Uterus (tissue), 4 donors: ENCODE data around the gene ADAR. TPM values are rescaled to one million over a fixed set of nuclear protein-coding genes. Genes with fewer than 3 reads are reported as not detected.

Experiments
- DNase-seq, 2 donors: peaks; one replicate each; pipeline ENCODE4 v3.0.0-alpha.2; 2019 to 2020
- H3K27ac ChIP-seq, 2 donors: fragments of 200-600 bp; sonication (generic); 1 replicate in 1 of 2; 2 replicates in 1 of 2; pipeline ENCODE4 v1.5.1; 2016 to 2018
- H3K27me3 ChIP-seq, 2 donors: fragments of 200-600 bp; sonication (generic); one replicate each; pipeline ENCODE4 v1.5.1; 2018 to 2019; ENCODE audit warnings: control low read depth in 1 of 2
- H3K36me3 ChIP-seq, 2 donors: fragments of 200-600 bp; sonication (generic); one replicate each; pipeline ENCODE4 v1.5.1; 2019; ENCODE audit warnings: control low read depth in 1 of 2
- H3K4me1 ChIP-seq, 2 donors: fragments of 200-600 bp; sonication (generic); one replicate each; pipeline ENCODE4 v1.5.1; 2018 to 2019; ENCODE audit warnings: control low read depth in 1 of 2
- H3K4me3 ChIP-seq, 2 donors: fragments of 200-600 bp; sonication (generic); 1 replicate in 1 of 2; 2 replicates in 1 of 2; pipeline ENCODE4 v1.5.1; 2018 to 2019; ENCODE audit warnings: mild to moderate bottlenecking in 1 of 2
- H3K9me3 ChIP-seq, 2 donors: fragments of 200-600 bp; sonication (generic); one replicate each; pipeline ENCODE4 v1.5.1; 2019; ENCODE audit warnings: control low read depth in 1 of 2
- POLR2A ChIP-seq, 2 donors: fragments of 450-650 bp; IDR thresholded peaks; one replicate each; pipeline ENCODE4 v1.6.1; 2016; ENCODE audit warnings: antibody characterized with exemption in 2 of 2, mild to moderate bottlenecking in 1 of 2, moderate library complexity in 1 of 2
- intact Hi-C: fragments of 100-400 bp; cut with DNase I; formaldehyde crosslinking; loops from one replicate; pipeline ENCODE4 v1.15.1; 2023; ENCODE audit warnings: low total_unique reads
- total RNA-seq, 4 donors: library from RNA; depleted of rRNA in 3 of 4; stranded (reverse); fragments of >200 nt in 3 of 4; gene quantifications; one replicate each; pipeline versions ENCODE4 v1.1.0 to v1.2.4, GENCODE V29; 2014 to 2023
- TF ChIP-seq, protein P1 (sequence below), 4 experiments: fragments of 200-600 bp in 2 of 4; fragments of 450-650 bp in 2 of 4; sonication (generic) in 2 of 4; IDR thresholded peaks; one replicate each; pipeline ENCODE4 v1.5.1; 2016 to 2019; ENCODE audit warnings: antibody characterized with exemption in 4 of 4, mild to moderate bottlenecking in 2 of 4, moderate library complexity in 1 of 4
- donor health status: DM: yes; HTN: yes; CAD: no.

The ADAR gene
- total RNA-seq, 4 donors from 2014 or later: 50.9 to 212 (median 101) TPM

GRCh38 chr1:154593390-154593789 is 14.6 kb downstream of the ADAR start:
- no peaks in the 10 kb centered on the region for H3K4me1 ChIP-seq
- no peaks in the 10 kb centered on the region for H3K36me3 ChIP-seq
- H3K27ac ChIP-seq: no peak overlapping the region
- intact Hi-C loops: no loop called here
- H3K4me3 ChIP-seq: no peak overlapping the region
- TF ChIP-seq, protein P1, sequence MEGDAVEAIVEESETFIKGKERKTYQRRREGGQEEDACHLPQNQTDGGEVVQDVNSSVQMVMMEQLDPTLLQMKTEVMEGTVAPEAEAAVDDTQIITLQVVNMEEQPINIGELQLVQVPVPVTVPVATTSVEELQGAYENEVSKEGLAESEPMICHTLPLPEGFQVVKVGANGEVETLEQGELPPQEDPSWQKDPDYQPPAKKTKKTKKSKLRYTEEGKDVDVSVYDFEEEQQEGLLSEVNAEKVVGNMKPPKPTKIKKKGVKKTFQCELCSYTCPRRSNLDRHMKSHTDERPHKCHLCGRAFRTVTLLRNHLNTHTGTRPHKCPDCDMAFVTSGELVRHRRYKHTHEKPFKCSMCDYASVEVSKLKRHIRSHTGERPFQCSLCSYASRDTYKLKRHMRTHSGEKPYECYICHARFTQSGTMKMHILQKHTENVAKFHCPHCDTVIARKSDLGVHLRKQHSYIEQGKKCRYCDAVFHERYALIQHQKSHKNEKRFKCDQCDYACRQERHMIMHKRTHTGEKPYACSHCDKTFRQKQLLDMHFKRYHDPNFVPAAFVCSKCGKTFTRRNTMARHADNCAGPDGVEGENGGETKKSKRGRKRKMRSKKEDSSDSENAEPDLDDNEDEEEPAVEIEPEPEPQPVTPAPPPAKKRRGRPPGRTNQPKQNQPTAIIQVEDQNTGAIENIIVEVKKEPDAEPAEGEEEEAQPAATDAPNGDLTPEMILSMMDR (IDR thresholded peaks at IDR 0.05): no peak
- TF ChIP-seq POLR2A (IDR thresholded peaks at IDR 0.05): no peak
- DNase-seq: no peak
- no peaks in the 10 kb centered on the region for H3K27me3 ChIP-seq
- no peaks in the 10 kb centered on the region for H3K9me3 ChIP-seq

- no peak for TF ChIP-seq POLR2A (IDR thresholded peaks at IDR 0.05)
- TF ChIP-seq, protein P1 (IDR thresholded peaks at IDR 0.05): no peak
- DNase-seq: no peak
- Histone ChIP-seq H3K27me3 (no peaks in the 10 kb centered on the region), H3K4me1 (no peaks in the 10 kb centered on the region), H3K36me3 (no peaks in the 10 kb centered on the region), H3K27ac (no peak overlapping the region), H3K9me3 (no peaks in the 10 kb centered on the region), H3K4me3 (no peak overlapping the region)
- intact Hi-C loops: no loop called here
Measured at GRCh38 chr1:154591206-154591605, 16.8 kb downstream of the ADAR start.

GRCh38 chr1:154590756-154591155 is 17.2 kb downstream of the ADAR start:
- intact Hi-C loops: no loop called here
- Histone ChIP-seq H3K4me1 (no peaks in the 10 kb centered on the region), H3K27me3 (no peaks in the 10 kb centered on the region), H3K27ac (no peak overlapping the region), H3K9me3 (no peaks in the 10 kb centered on the region), H3K4me3 (no peak overlapping the region), H3K36me3 (no peaks in the 10 kb centered on the region)
- no peak for DNase-seq
- TF ChIP-seq, protein P1 (IDR thresholded peaks at IDR 0.05): no peak
- TF ChIP-seq POLR2A (IDR thresholded peaks at IDR 0.05): no peak

GRCh38 chr1:154589780-154590179 is 18.2 kb downstream of the ADAR start:
- Histone ChIP-seq H3K4me3 (no peak overlapping the region), H3K27ac (no peak overlapping the region), H3K4me1 (no peaks in the 10 kb centered on the region), H3K9me3 (no peaks in the 10 kb centered on the region), H3K36me3 (no peaks in the 10 kb centered on the region), H3K27me3 (no peaks in the 10 kb centered on the region)
- TF ChIP-seq, protein P1 (IDR thresholded peaks at IDR 0.05): no peak
- no peak for TF ChIP-seq POLR2A (IDR thresholded peaks at IDR 0.05)
- intact Hi-C loops: no loop called here
- DNase-seq: no peak

DNA sequence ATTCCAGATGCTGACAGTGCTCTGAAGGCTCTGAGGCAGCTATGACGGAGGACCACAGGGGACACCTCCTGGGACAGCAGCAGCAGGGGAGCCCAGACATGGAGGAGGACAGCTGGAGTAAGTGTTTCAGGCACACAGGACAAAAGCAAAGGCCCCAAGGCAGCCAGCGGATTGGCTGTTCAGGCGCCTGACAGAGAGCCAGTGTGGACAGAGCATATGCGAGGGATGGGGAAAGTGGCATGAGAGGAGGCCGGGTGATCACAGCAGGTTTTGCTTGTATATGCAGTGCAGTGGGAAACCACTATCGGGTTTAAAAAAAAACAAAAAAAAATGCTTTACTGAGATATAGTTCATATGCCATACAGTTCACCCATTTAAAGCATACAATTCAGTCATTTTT is 21.3 kb downstream of the ADAR start:
- Histone ChIP-seq H3K27me3 (no peaks in the 10 kb centered on the region), H3K4me3 (no peak overlapping the region), H3K27ac (no peak overlapping the region), H3K9me3 (no peaks in the 10 kb centered on the region), H3K4me1 (no peaks in the 10 kb centered on the region), H3K36me3 (no peaks in the 10 kb centered on the region)
- no peak for DNase-seq
- intact Hi-C loops: no loop called here
- TF ChIP-seq, protein P1 (IDR thresholded peaks at IDR 0.05): no peak
- no peak for TF ChIP-seq POLR2A (IDR thresholded peaks at IDR 0.05)
